Astrocyte (in vitro differentiated cells and primary cell): Measurements from ENCODE around the gene PDE4C. TPM values are rescaled to one million over a fixed set of nuclear protein-coding genes. Genes with fewer than 3 reads are reported as not detected.

Experiments
- DNase-seq: peaks from one replicate; pipeline ENCODE4 v3.0.0-alpha.2; 2010; ENCODE audit warnings: low read depth
- FAIRE-seq: peaks from 2 replicates; lab custom pipeline; 2011; peaks lifted over from hg19 to GRCh38; lab: Jason Lieb, UNC
- H2AFZ ChIP-seq: 2 replicates; pipeline ENCODE4 v1.6.0; 2012; ENCODE audit warnings: low read depth, low read length, inconsistent platforms
- H3K27ac ChIP-seq: 2 replicates; pipeline ENCODE4 v1.5.1; 2011; ENCODE audit warnings: low read depth, low read length, inconsistent platforms
- H3K27me3 ChIP-seq: 2 replicates; pipeline ENCODE4 v1.6.0; 2011; ENCODE audit warnings: low read length, inconsistent platforms; ENCODE audit not compliant: insufficient read depth
- H3K36me3 ChIP-seq: 2 replicates; pipeline ENCODE4 v1.5.1; 2011; ENCODE audit warnings: low read length, inconsistent platforms; ENCODE audit not compliant: insufficient read depth
- H3K4me1 ChIP-seq: 2 replicates; pipeline ENCODE4 v1.5.1; 2011; ENCODE audit warnings: low read length, inconsistent platforms; ENCODE audit not compliant: insufficient read depth
- H3K4me2 ChIP-seq: 2 replicates; pipeline ENCODE4 v1.6.0; 2012; ENCODE audit warnings: low read length, inconsistent platforms
- H3K4me3 ChIP-seq: 2 replicates; pipeline ENCODE4 v1.5.1; 2011; ENCODE audit warnings: low read depth, mild to moderate bottlenecking, low read length, inconsistent platforms; ENCODE audit not compliant: insufficient read depth
- H3K79me2 ChIP-seq: 2 replicates; pipeline ENCODE4 v1.6.0; 2012; ENCODE audit warnings: mild to moderate bottlenecking, low read length, inconsistent platforms; ENCODE audit not compliant: insufficient read depth
- H3K9ac ChIP-seq: 2 replicates; pipeline ENCODE4 v1.6.0; 2012; ENCODE audit warnings: mild to moderate bottlenecking, low read length, inconsistent platforms
- H3K9me3 ChIP-seq: 2 replicates; pipeline ENCODE4 v1.5.1; 2012; ENCODE audit warnings: low read depth, mild to moderate bottlenecking, low read length, inconsistent platforms; ENCODE audit not compliant: insufficient read depth
- H4K20me1 ChIP-seq: 2 replicates; pipeline ENCODE4 v1.6.0; 2012; ENCODE audit warnings: low read length, inconsistent platforms; ENCODE audit not compliant: insufficient read depth
- H3K27ac Mint-ChIP-seq: one replicate; pipeline ENCODE4 v1.8.0; 2021; ENCODE audit warnings: mild to moderate bottlenecking, mixed read lengths; ENCODE audit not compliant: unreplicated experiment
- H3K27me3 Mint-ChIP-seq: one replicate; pipeline ENCODE4 v1.8.0; 2021; ENCODE audit warnings: low read depth, mixed read lengths; ENCODE audit not compliant: unreplicated experiment
- H3K36me3 Mint-ChIP-seq: one replicate; pipeline ENCODE4 v1.8.0; 2021; ENCODE audit warnings: low read depth, mixed read lengths; ENCODE audit not compliant: unreplicated experiment
- H3K4me1 Mint-ChIP-seq: one replicate; pipeline ENCODE4 v1.8.0; 2021; ENCODE audit warnings: low read depth, mixed read lengths; ENCODE audit not compliant: unreplicated experiment
- H3K4me3 Mint-ChIP-seq: one replicate; pipeline ENCODE4 v1.8.0; 2021; ENCODE audit warnings: mild to moderate bottlenecking, moderate library complexity, mixed read lengths; ENCODE audit not compliant: unreplicated experiment
- H3K9me3 Mint-ChIP-seq: one replicate; pipeline ENCODE4 v1.8.0; 2021; ENCODE audit warnings: mild to moderate bottlenecking, mixed read lengths; ENCODE audit not compliant: unreplicated experiment
- CTCF ChIP-seq: IDR thresholded peaks from 2 replicates; pipeline ENCODE4 v1.5.1; 2011; ENCODE audit warnings: low read depth, mild to moderate bottlenecking, inconsistent platforms, low read length, moderate library complexity; ENCODE audit not compliant: insufficient read depth
- EZH2 ChIP-seq: IDR thresholded peaks from 2 replicates; pipeline ENCODE4 v1.6.1; 2012; ENCODE audit warnings: mild to moderate bottlenecking, low read length, inconsistent platforms; ENCODE audit not compliant: insufficient read depth
- total RNA-seq: library from RNA; stranded (reverse); gene quantifications from 2 replicates; pipeline ENCODE4 v1.2.1, GENCODE V29; 2021

PDE4C gene
- total RNA-seq, 1 donor from 2014 or later, result 0.64 TPM

DNA sequence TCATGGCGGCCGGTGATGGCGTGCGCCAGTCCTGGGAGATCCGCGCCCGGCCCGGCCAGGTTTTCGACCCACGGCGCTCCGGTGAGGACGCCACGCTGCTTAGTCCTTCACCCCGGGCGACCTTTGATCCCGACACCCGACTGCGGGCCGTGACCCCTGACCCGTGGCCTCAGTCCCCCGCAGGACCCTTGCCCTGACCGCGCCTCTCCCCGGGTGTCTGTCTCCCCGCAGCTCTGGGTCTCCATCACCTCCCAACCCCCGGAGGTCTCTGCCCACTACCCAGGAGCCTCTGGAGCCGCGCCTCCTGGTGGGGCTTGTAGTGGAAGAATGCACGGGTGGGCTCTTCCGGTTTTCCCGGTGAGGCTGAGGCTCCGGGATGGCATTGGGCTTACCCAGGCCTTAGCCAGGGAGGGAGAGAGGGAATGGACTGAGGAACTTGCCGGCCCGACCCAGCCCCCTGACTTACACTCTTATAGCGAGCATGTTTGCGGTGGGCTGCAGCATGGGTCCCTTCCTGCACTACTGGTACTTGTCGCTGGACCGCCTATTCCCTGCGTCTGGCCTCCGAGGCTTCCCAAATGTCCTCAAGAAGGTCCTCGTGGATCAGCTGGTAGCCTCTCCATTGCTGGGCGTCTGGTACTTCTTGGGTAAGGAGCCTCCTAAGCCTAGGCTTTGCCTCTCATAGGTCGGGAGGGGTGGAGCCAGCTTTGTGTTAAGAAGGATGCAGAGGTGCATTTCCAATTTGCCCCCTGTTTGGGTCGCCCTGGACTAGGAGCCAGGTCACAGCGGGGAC is 32.7 kb downstream of the PDE4C start:
- DNase-seq, result no peak
- H3K4me1 ChIP-seq, result peaks cover 9% of the 10 kb centered on the region

GRCh38 chr19:18192673-18193387 is 33.4 kb downstream of the PDE4C start, which contains the start of gene MPV17L2:
Gene MPV17L2 (plus strand): TSS chr19:18193218. CDS start chr19:18193282, 64 bp downstream.
- no peaks in the 10 kb centered on the region for H3K36me3 ChIP-seq
- H3K4me1 ChIP-seq, result peaks cover 9% of the 10 kb centered on the region
- no peaks in the 10 kb centered on the region for H3K27me3 ChIP-seq
- no peaks in the 10 kb centered on the region for H3K9me3 ChIP-seq
- FAIRE-seq (peak; percentile 96), DNase-seq (peak; percentile 100)
- H3K4me1 Mint-ChIP-seq, result peaks cover 3% of the 10 kb centered on the region
- peak within 1 kb of the TSS; percentile 84 for H3K9ac ChIP-seq
- peak within 1 kb of the TSS; percentile 95 for H3K4me2 ChIP-seq
- H3K4me3 ChIP-seq, result peak within 1 kb of the TSS; percentile 74
- no peaks in the 10 kb centered on the region for H3K9me3 Mint-ChIP-seq
- peak within 1 kb of the TSS; percentile 67 for H3K27ac Mint-ChIP-seq
- H4K20me1 ChIP-seq, result peaks cover 6% of the 10 kb centered on the region
- H3K4me3 Mint-ChIP-seq, result peak within 1 kb of the TSS; percentile 89
- peaks cover 2% of the 10 kb centered on the region for H3K36me3 Mint-ChIP-seq
- TF ChIP-seq EZH2 (peak; percentile 98), CTCF (no peak)
- H3K79me2 ChIP-seq, result peaks cover 7% of the 10 kb centered on the region
- H3K27ac ChIP-seq, result peak within 1 kb of the TSS; percentile 75
- H2AFZ ChIP-seq, result peak within 1 kb of the TSS; percentile 64
- H3K27me3 Mint-ChIP-seq, result no peaks in the 10 kb centered on the region

More for the DNA sequence above, 32.7 kb downstream of the PDE4C start:
- H2AFZ ChIP-seq, result peak overlapping the region; percentile 64
- Mint-ChIP-seq H3K4me1 (peaks cover 3% of the 10 kb centered on the region), H3K27me3 (no peaks in the 10 kb centered on the region), H3K9me3 (no peaks in the 10 kb centered on the region), H3K27ac (peak overlapping the region; percentile 67), H3K4me3 (peak overlapping the region; percentile 89), H3K36me3 (peaks cover 5% of the 10 kb centered on the region)
- H4K20me1 ChIP-seq, result peaks cover 6% of the 10 kb centered on the region
- TF ChIP-seq EZH2 (no peak), CTCF (no peak)
- H3K9ac ChIP-seq, result peak overlapping the region; percentile 84
- H3K27me3 ChIP-seq, result no peaks in the 10 kb centered on the region
- FAIRE-seq, result no peak
- H3K79me2 ChIP-seq, result peaks cover 7% of the 10 kb centered on the region
- H3K4me3 ChIP-seq, result peak overlapping the region; percentile 74
- H3K9me3 ChIP-seq, result no peaks in the 10 kb centered on the region
- H3K27ac ChIP-seq, result peak overlapping the region; percentile 56
- no peaks in the 10 kb centered on the region for H3K36me3 ChIP-seq
- peak overlapping the region; percentile 95 for H3K4me2 ChIP-seq
